ENCODE measurements around the gene SRA1.

The SRA1 gene

GRCh38 chr5:140550147-140551079 lies 6.9 kb downstream of the SRA1 start:
- no peak for DNase-seq (ENCODE audit: low read depth)

DNA sequence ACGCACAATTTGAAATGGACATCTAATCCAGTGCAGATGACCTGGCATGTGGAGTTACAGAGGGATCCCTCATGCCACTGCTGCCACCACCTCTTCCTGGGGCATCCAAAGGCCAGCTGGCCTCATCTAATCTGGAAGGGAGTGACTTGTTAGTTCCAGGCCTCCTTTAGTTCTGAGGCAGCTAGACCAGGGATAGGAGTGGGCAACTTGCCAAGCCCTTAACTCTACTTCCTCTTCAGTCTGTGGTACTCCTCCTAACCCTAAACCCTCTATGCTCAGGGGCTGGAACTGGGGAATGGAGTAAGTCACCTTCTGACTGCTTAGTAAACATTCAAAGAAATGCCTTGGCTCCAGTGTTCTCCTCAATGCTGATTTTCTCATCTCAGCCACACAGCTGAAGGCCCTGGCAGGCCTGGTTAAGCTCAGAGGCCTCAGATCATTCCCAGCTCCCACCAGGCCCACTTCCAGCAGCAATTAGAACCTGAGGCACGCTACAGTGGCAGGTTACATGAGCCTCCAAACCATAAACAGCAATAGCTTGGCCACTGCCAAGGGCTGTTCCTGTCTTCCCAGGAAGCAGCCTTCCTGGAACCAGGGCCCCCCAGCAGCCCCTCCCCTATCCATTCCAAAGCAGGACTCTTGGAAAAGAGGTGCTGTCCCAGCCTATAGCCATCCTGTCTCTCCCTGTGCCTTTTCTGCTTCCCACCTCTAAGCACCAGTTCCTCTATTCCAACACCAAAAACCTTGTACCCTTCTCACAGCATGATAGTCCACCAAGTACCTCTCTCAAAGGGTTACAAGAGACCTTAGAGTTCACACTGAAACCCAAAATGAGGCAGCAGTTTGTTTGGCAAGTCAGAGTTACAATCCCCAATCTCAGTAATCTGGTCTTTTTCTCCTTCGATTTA lies 7.8 kb downstream of the SRA1 start:
- peak; percentile 50 for DNase-seq (ENCODE audit: low read depth)

DNA sequence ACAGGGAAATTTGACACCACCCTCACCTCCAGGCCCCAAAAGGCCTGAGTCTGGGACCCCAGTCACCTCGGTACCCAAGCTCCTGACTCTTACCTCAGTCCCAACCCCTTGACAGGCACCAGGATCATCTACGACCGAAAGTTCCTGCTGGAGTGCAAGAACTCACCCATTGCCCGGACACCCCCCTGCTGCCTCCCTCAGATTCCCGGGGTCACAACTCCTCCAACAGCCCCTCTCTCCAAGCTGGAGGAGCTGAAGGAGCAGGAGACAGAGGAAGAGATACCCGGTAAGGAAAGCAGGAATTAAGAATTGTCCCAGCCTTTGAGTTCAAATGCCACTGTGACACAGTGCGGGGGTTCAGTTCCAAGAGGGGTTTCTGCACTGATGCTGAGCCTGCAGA lies 8.5 kb downstream of the SRA1 start:
- no peak for DNase-seq (ENCODE audit: low read depth)

DNA sequence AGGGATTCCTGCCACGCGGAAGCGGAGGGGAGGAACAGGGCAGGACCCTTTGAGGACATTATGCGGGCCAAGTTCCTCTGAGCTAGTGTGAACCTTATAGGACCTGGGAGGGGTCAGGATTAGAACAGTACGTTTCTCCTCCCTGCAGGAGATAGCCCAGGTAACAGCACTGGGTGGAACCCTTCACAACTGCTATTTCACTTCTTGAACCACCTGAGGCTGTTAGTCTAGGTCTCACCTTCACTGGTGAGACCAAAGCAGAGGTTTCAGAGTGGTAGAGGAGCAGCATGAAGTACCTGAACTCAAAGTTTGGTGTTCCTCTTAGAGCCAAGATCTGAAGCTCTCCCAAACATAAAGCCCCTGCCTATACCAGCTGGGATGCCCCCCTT lies 9.0 kb downstream of the SRA1 start:
- no peak for DNase-seq (ENCODE audit: low read depth)

- peak; percentile 96 for DNase-seq (ENCODE audit: low read depth)
Measured at GRCh38 chr5:140547508-140548299, 9.6 kb downstream of the SRA1 start, which contains the start of gene EIF4EBP3. Gene EIF4EBP3, plus strand, starts transcription at chr5:140547662. Its CDS starts 76 bp downstream, at chr5:140547738.

- DNase-seq (ENCODE audit: low read depth): no peak
Measured at GRCh38 chr5:140546851-140547507, 10.3 kb downstream of the SRA1 start.

GRCh38 chr5:140545606-140546005 lies 11.7 kb downstream of the SRA1 start:
- no peak for DNase-seq (ENCODE audit: low read depth)

DNA sequence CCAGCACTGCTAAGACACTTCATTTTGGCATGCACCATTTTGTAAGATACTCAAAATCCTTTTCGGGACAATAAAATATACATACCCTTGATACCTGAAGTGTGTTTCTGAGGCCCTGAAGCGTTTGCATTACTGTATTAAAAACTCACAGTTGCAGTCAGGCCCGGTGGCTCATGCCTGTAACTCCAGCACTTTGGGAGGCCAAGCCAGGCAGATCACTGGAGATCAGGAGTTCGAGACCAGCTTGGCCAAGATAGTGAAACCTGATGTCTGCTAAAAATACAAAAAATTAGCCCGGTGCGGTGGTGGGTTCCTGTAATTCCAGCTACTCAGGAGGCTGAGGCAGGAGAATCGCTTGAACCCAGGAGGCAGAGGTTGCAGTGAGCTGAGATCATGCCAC lies 12.3 kb downstream of the SRA1 start:
- DNase-seq (ENCODE audit: low read depth): no peak

DNA sequence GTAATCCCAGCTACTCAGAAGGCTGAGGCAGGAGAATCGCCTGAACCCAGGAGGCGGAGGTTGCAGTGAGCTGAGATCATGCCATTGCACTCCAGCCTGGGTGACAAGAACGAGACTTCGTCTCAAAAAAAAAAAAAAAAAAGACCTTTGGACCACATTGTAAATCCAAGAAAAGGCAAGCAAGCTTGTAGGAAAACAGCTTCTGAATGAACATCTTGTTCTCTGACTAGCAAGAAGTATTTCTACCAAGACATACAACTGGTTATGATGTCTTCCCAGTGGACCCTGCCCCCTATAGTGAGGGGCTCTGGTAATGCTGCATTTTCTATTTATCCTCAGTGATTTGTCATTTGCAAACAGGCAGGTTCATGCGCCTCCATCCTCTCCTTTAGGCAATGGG lies 14.3 kb downstream of the SRA1 start:
- no peak for DNase-seq (ENCODE audit: low read depth)

DNA sequence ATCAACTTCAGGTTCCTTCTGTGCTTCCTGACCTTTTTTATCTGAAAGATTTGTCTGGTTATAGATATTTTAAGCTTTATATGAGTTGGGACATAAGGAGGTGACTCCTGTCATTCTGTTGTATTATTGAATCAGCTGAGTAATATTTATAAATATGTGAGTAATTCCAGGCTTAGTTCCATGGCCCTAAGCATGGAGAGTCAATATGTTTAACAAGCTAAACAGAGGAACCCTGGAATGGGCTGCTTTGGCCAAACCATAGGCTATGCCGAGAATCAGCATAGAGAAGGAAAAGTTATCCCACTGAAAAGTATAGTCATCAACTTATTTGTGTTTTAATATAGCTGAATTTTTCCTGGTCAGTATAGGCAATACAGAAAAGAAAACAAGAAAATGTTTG lies 17.0 kb downstream of the SRA1 start:
- DNase-seq (ENCODE audit: low read depth): no peak

DNA sequence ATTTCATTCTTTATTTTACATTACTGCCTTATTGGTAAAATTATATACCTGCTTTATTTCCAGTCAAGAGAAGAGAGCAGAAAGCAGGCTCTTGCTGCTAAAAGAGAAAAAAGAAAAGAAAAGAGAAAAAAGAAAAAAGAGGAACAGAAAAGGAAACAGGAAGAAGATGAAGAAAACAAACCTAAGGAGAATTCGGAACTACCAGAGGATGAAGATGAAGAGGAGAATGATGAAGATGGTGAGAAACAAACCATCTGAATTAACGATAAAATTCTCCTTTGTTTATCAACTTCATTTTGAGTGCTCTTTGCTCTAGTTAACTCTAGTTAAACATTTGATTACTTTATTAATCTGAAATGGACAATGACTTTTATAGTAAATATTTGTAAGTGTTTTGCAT lies 33.3 kb downstream of the SRA1 start:
- no peak for DNase-seq (ENCODE audit: low read depth)

DNA sequence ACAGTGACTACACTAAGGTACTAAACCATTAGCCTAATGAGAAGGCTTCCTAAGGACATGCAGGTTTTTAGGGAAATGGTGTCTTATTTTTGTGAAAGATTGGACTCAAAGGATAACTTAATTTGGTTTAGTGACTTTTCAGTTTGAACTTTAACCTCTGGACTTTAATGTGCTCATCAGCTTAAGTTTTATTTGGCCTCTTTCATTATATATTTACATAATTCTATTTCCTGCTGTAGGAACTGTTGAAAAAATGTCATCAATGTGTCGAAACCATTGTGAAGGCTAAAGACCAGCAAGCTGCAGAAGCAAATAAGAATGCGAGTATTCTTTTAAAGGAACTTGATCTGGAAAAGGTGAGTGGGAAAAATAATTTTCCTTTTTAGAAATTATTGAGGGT lies 44.1 kb downstream of the SRA1 start:
- no peak for DNase-seq (ENCODE audit: low read depth)

- DNase-seq (ENCODE audit: low read depth): no peak
Measured at GRCh38 chr5:140509898-140510297, 47.4 kb downstream of the SRA1 start.

DNA sequence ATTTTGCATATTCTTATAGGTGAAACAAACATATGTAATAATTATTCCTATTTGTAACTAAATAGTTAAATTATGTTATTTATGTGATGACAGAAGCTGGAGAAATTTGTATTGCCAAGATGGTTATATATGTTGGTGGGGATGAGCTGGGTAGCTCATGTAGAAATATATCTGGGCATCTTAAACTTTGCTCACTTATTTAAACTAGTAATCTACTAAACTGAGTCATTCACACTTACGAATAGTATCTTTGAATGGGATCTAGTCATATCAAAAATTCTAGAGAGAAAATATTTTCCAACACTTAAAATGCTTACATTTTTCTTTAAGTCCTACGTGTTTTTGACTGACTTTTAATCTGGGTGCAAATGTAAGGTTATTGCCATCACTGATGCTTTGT lies 54.4 kb downstream of the SRA1 start:
- DNase-seq (ENCODE audit: low read depth): no peak
